Stimulated activated CD8-positive, alpha-beta memory T cell treated with anti-CD3 and anti-CD28 coated beads, Interleukin-15, amount 100 ng/mL, for 48 hours (primary cell): ENCODE results near the gene CNTN4.

Experiments used
- DNase-seq, 2 donors: peaks; one replicate each; pipeline ENCODE4 v3.0.0-alpha.2; 2020; ENCODE audit warnings: low read depth in 2 of 2

CNTN4 gene

DNA sequence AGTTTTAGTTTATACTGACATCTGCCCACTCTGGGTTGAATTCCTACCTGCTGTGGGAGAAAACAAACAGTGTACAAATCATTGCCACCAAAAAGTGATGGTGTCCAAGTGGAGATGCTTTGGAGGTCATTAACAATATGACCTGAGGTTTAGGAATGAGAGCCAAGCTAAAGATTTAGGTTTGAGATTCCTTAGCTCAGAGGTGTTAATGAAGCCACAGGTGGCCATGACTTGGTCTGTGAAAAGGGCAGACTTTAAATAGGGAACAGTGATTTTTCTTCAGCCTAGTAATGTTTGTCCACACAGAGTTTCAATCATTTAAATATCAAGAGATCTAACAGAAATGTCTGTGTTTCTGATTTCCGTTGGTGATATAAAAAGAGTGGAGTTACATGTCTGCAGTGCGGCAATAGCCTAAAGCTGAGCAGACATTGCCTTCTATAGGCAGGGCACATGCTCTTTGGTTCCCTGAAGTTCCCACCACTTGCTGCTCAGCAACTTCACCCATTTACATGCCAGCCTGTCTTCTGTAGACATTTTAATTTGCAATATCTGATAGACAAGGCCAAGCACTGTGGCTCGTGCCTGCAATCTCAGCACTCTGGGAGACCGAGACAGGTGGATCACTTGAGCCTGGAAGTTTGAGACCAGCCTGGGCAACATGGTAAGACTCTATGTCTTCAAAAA is 588.3 kb downstream of the CNTN4 start:
- DNase-seq = no peak

DNA sequence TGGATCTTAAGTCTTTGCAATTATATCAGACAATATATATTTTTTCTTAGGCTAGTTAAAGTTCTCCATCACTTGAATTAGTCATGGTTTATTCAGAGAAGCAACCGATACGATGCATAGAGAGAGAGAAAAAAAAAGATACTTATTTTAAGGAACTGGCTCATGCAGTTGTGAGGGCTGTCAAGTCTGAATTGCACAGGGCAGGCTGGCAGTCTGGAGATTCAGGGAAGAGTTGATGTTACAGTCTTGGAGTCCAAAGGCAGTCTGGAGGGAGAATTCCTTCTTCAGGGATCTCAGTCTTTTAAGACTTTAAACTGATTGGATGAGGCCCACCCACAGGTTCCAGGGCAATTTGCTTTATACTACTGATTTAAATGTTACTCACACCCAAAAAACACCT is 598.9 kb downstream of the CNTN4 start:
- no peak for DNase-seq

DNA sequence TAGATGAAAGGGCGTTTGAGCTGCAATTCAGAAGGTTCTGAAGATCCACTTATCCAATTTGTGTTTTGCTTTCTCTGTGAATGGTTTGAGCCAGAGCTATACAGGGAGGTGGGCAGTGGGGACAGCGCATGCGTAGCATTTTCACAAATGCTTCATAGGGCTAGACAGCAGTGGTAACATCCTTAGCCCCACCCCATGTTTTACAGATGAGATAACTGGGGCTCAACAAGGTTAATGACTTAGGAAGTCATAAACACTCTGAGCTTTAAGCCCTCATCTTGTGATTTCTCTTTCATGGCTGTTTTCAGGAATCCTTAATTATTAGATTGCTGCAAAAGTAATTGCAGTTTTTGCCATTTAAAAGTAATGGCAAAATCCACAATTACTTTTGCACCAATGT is 602.8 kb downstream of the CNTN4 start:
- no peak for DNase-seq

DNA sequence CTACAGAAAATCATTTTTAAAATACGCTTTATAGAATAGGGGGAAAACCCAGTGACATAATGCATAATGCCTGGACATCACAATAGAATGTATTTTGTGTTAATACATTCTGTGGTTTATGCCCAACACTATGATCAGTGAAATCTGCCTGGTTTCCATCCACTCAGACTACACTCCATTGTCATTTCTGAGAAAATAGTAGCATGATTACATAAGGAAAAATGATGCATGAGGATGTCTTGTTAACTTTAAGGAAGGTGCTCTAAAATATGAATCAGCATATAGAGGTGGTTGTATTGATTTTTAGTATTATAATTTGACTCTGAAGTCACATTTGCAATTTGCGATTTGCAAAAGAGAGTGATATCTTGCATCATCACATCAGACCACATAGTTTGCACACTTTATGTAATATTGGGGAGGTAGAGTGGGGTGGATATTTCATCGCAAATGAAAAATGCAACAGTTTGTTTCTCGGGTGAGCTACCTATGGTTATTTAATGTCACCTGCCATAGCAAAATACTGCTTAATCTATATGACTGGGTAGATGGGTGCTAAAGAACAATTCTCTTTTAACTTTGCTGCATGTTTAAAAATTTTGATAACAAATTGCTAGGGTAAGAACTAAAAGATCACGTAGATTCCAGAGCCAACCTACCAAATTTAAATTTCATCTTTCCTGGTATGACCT is 607.6 kb downstream of the CNTN4 start:
- DNase-seq = no peak

DNA sequence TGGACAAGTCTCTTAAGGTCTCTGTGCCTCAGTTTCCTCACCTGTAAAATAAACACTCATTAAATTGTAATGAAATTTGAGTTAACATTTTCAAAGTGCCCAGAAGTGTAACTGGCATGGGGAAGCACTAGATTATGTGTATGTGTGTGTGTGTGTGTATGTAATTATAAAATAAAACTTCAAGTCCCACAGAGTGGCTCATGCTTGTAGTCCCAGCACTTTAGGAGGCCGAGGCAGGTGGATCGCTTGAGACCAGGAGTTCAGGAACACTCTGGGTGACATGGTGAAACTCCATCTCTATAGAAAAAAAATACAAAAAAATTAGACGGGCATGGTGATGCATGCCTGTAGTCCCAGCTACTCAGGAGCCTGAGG is 608.2 kb downstream of the CNTN4 start:
- no peak for DNase-seq

DNA sequence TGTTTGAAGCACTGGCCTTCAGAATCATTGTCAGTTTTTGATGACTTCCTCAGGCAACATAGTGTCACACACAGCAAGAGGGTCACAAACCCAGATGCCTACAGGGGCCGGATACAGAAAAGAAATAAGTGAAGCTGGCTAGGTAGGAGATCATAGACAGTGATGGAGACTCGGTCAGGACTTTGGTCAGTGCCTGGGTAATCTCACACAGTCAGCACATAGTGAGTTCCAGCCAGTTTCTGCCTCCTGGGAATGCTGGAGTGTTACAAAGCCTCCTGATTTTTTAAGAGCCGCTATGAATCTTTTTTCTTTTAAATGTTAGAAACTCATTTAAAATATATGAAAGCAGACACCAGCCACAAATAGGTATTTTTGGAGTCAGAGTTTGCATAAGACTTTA is 612.4 kb downstream of the CNTN4 start:
- no peak for DNase-seq

DNA sequence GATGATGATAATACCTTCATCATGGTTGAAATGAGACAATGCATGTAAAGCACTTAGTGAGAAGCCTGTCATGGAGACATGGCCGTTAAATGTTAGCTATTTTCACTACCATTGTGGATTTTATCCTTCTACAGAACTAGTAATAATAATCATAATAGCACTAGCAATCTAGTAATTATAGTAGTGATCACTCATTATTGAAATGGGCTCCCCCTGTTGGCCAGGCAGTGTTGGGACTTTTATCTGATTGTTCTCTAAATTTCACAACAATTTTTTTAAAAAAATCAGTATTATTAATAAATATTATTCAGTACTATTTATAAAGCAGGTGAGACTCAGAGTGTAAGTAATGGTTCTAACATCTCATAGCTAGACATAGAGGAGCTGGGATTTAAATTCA is 615.3 kb downstream of the CNTN4 start:
- DNase-seq = no peak

DNA sequence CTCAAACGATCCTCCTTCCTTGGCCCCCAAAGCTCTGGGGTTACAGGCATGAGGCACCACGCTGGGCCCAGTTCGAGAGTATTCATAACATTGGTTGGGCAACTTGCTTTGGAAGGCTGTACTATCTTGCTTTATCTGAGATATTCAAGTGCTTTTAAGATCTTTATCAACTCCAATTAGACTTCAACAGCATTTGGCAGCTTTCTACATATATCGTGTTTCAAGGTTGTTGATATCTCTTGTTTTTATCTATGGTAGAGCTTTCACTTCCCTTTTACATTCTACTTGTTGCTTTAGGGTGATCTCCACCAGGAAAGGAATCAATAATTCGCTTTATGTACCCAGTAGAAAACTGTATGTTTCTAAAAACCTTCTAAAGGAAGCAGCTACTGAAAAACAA is 616.2 kb downstream of the CNTN4 start:
- no peak for DNase-seq

DNA sequence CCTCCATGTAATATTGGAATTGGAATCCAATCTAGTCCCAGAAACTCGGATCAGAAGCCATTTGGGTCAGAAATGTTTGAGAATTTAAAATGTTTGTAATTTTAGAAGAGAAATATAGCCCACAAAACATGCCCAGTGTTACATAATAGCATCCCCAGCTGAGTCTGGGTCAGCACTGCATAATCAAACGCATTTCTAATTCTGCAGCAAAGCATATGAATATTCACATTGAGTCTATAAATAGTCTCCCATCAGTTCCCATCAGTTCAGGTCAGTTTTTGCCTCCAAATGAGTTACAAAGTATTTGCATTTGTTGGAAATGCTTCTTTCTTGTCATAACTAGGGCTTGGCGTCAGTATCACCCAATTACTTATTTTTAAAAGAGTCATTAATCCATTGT is 628.4 kb downstream of the CNTN4 start:
- DNase-seq = no peak

DNA sequence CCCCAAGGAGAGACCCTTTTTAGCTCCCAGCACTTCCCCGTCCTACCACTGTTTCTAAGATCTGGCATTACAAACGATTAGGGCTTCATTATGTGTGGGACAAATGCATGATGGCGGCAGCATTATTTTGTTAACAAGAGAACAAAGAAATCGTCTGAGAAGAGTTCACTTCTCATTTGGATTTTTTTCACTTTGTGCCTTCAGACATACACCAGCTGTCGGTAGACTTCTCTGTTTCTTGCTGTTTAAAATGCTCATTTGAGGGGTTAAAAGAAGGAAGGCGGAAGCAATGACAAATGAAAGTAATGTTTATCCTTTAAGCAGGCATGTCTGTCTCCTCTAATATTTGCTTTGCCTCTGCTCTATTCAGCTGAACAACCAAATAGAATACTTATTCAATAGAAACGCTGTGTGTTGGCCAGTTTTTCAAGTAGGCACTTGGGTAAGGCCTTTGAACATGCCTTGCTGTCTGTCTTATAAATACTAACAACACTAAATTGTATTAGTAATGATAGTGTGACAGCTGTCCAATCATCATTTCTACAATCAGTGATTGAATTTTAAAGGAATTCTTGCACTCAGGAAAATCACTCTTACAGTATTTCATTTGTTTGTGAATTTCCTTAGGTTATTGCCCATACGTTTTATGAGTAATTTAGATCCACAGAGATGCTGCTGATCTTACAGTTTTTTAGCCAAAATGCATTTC is 629.1 kb downstream of the CNTN4 start:
- no peak for DNase-seq

DNA sequence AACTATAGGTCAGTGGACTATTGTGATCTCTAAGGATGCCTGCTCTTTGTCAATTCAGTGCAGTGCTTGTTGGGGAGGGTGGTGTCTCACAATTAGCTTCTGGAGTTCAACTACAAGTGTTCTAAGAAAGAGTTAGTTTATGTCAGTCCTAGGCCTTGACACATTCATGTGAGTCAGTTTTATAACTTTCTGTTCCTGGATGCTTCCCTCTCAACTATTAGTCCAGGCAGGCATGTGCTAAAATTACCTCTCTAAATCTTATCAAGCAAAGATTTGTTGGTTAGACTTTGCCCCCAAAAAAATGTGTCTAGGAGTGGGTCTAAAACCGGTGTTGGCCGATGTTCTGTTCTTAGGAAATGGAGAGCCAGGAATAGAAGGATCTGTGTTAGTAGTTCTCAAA is 633.2 kb downstream of the CNTN4 start:
- no peak for DNase-seq

DNA sequence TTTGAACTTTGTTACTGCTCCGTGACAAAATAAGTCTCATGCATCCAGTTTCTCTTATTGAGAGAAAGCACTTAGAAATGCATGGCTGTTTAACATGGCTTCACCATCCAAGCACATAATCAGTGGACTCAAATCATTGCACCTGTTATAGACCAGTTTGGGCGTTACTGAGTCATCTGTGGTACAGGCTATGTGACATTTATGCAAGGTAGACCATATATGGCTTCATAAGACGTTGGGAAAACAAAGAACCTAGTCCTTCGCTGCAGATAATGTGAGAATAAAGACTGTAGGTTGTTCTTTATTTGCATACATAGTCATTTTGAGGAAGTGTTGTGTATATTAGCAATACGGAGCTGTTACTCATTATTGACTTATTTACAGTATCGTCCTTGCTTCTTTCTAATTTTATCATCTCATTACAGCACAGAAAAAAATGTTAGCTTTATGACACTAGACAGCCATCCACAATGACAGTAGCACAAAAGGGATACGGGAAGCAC is 636.8 kb downstream of the CNTN4 start:
- no peak for DNase-seq

DNA sequence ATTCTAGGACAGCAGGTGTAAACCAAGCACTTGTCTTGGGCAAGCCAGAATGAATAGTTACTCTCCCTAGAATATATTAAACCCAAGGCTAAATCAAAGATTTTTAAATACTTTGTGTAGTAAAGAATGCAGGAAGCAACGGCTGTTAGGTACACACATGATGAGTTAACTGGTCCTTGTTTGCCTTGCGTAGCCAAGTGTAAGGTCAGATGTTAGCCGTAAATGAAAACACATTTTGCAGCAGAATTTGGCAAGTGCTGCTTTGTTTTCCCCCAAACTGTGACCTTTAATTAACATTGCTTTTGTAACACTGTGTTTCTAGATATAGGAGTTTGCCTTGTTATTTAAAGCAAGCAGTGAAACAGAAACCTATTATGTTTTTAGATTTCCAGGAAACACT is 642.9 kb downstream of the CNTN4 start:
- DNase-seq = no peak

DNA sequence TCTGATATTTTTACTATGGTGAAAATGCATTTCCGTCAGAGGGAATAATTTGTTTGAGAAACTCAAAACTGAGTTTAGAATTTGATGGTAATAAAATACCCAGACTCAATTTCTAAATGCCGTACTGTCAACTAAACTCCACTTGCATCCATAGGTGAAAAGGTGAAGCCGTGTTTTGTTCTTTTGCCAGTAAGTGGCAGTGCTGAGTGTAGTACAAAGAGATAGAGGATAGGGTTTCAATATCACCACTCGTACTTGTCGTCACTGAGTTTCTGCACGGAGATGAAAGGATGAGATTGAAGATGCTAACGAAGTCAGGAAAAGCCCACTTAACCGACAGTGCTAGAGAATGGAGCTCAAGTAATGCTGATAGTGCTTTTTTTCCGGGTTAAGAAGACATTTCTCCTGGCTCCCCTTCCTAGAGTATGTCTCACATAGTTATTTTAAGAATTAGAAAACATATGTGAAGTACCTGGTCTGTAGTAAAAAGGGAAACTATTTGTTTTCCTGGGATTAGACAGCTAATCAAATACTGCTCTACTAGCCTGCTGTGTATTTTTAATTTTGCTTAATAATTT is 666.4 kb downstream of the CNTN4 start:
- no peak for DNase-seq

DNA sequence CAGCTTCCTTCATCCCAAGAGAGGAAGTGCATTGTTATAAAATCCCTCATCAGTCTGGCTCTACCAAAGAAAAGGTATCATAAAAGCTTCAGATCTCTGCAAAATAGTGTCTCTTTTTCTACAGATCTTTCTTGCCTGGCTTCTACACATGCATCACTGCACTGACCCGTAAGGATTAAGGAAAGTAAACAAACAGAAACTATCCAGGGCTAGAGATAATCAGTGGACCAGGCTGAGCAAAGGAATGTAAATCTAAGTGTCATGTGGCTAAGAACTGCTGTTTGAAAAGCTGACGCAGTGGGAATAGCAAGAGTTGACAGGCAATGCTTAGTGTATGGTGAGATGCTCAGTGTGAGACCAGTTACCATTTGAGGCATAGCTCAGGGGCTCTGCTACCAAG is 671.8 kb downstream of the CNTN4 start:
- no peak for DNase-seq

DNA sequence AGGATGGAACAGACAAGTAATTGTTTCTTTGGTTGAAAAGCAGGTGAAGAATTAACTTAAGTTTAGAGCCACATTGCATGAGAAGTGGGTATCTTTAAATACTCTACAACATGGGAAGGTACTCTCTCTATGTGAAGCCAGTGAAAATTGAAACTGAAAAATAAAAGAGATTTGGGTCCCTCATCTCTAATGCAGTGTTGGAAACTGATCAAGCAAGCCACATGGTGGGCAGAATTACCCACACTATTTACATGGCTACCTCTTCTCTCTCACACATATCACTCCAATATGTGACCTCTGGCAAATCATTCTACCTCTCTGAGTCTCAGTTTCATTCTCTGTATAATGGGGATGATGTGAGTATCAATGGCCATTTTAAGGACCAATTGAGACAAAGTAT is 672.5 kb downstream of the CNTN4 start:
- no peak for DNase-seq

DNA sequence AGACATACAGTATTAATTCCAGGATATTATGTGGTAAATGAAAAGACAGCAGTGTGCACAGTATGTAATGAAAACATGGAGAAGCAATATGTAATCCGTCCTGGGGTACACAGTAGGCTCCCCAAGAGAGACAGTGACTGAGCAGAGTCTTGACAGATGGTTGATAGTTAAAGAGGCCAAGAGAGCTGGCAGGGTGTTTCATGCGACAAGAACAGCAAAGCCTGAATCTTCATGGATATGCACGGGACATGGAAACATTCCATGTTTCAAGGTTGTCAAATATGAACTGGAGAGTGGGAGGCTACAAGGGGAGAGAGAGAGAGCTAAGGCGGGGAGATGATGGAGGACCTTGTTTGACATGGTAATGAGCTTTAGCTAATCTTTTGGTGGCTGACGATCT is 673.1 kb downstream of the CNTN4 start:
- no peak for DNase-seq

DNA sequence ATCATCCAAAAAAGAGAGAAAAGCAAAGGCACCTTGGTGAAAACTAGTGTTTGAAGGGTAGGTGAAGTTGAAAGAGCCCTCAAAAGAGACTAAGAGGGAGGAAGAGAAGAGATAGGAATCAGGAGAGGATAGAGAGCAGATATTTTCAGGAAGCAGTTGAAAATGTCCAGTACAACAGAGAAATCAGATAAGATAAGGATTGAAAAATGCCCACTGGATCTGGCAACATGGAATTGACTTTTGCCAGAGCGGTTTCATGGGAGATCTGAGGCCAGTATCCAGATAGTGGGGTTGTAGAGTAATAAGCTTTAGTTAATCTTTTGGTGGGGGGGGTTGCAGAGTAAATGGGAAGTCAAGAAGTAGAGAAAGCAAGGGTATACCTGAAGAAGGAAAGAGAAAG is 674.1 kb downstream of the CNTN4 start:
- no peak for DNase-seq

DNA sequence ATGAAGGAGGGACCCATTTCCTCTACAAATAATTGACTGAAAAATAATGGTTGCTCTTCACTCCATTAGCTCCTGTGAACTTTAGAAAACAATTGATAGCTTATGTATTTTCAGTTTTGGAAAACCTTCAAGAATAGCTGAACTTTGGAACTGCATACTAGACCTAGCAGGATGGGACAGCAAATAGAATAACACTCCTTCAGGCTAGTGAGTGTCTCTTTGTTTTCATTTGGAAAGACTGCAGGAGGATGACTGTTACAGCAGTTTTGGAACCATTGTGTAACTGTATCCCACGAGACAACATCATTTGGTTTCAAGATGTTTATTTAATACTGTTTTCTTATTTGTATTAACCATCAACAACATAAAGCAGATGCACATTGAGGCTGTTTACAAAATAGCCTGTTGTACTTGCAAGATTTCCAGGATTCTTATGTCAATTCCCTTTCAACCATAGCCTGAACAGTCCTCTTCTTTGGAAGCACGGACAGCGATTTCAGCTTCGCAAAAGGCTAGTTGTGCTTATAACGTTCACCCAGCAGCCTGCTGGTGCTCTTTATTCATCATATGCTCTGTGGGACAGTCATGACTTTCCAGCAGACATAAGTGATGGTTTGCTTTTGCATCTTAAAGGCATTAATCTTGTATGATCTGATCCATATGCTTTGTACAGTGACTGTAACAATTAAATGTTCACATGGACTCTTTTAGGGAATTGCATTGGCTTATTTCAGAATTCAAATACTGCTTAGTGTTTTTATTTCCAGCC is 676.0 kb downstream of the CNTN4 start:
- DNase-seq = no peak

DNA sequence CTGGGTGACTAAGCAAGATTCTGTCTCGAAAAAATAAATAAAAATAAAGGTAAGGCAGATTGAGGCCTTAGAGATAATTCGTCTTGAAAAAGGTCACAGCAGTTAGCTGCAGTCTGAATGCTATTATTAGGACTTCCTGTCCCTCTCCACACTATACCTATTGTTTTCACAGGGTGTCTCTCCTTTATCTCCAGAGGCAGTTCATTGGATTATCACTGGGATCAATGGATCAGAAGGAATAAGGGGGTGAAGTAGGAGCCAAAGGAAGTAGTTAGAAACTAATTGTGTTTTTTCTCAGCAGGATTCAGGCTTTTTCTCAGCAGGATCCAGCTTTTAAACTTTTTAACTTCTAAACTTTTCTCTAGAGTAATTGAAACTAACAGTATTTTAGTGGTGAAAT is 684.6 kb downstream of the CNTN4 start:
- no peak for DNase-seq

DNA sequence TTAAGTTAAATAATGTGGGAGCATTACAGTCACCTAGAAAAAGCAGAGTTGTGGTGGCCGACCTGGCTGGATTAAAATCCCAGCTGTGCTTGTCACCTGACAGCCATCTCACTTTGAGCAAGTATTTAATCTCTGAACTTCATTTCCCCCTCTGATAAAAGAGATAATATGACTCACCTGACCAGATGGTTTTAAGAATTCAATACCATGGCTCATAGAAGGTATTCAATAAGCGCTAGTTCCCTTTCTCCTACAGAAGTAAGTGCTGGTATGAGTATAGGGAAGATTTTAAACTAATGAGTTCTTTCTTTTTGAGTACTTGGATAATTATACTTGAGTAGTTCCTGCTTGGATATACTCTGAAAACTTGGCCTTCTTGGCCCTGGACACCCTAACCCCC is 686.0 kb downstream of the CNTN4 start:
- no peak for DNase-seq

DNA sequence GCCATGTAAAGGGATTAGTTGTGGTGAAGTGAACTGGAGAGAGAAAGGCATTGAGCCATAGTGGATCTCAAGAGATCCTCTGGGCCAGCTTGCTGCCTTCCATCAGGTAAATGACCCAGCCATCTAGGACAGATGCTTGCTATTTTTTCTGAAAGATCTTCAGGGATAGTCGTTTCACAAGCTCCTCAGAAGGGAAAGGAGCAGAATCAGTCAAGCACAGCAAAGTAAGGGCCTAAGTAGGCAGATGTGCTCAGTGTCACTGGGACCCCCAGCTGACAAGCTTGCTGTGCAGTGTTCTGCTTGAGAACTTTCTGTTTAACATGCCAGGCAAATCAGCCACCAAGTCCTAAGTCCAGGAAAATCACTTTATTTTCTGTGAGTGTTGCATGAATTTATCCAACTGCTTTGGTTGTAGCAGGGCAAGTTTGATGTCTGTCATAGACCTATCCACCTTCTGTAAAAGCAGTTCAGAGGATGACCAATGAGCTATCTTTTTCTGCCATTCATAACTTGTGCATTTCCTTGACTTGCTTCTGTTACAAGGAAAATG is 691.7 kb downstream of the CNTN4 start:
- no peak for DNase-seq
